Choroid plexus epithelial cell (primary cell): Measurements from ENCODE around the gene MAB21L3.

Source experiments
- DNase-seq: peaks from one replicate; pipeline ENCODE4 v3.0.0-alpha.2; 2010; ENCODE audit warnings: low read depth
- H3K4me3 ChIP-seq: 2 replicates; pipeline ENCODE4 v1.5.1; 2011; ENCODE audit warnings: low read depth, mild to moderate bottlenecking, control low read depth, low read length, moderate library complexity
- CTCF ChIP-seq: conservative IDR thresholded peaks from 2 replicates; pipeline ENCODE4 v1.5.1; 2011; ENCODE audit warnings: low read depth, mild to moderate bottlenecking, control low read depth, inconsistent platforms, low read length, moderate library complexity

The MAB21L3 gene

GRCh38 chr1:116110567-116111523 is at the start of gene MAB21L3:
TSS of gene MAB21L3 (plus strand) at chr1:116111399. CDS start at chr1:116112616, 1,217 bp downstream.
- no peak for TF ChIP-seq CTCF
- H3K4me3 ChIP-seq, result no peak within 1 kb of the TSS
- DNase-seq, result no peak

- H3K4me3 ChIP-seq, result no peak overlapping the region
- TF ChIP-seq CTCF, result no peak
- DNase-seq, result no peak
These were observed 49.0 kb upstream of the MAB21L3 start for GRCh38 chr1:116062201-116062600.

GRCh38 chr1:116064616-116065015 is 46.6 kb upstream of the MAB21L3 start:
- TF ChIP-seq CTCF, result no peak
- no peak overlapping the region for H3K4me3 ChIP-seq
- peak; percentile 57 for DNase-seq

- TF ChIP-seq CTCF, result no peak
- H3K4me3 ChIP-seq, result no peak overlapping the region
- peak; percentile 87 for DNase-seq
These were observed 44.2 kb upstream of the MAB21L3 start for GRCh38 chr1:116066868-116067565.

GRCh38 chr1:116067566-116067890 is 43.7 kb upstream of the MAB21L3 start:
- H3K4me3 ChIP-seq, result no peak overlapping the region
- DNase-seq, result peak; percentile 92
- TF ChIP-seq CTCF, result no peak

- H3K4me3 ChIP-seq, result no peak overlapping the region
- no peak for DNase-seq
- TF ChIP-seq CTCF, result no peak
These were observed 35.6 kb upstream of the MAB21L3 start for GRCh38 chr1:116075575-116075974.
